Measurements from ENCODE around the gene OSBPL7.

Gene OSBPL7

DNA sequence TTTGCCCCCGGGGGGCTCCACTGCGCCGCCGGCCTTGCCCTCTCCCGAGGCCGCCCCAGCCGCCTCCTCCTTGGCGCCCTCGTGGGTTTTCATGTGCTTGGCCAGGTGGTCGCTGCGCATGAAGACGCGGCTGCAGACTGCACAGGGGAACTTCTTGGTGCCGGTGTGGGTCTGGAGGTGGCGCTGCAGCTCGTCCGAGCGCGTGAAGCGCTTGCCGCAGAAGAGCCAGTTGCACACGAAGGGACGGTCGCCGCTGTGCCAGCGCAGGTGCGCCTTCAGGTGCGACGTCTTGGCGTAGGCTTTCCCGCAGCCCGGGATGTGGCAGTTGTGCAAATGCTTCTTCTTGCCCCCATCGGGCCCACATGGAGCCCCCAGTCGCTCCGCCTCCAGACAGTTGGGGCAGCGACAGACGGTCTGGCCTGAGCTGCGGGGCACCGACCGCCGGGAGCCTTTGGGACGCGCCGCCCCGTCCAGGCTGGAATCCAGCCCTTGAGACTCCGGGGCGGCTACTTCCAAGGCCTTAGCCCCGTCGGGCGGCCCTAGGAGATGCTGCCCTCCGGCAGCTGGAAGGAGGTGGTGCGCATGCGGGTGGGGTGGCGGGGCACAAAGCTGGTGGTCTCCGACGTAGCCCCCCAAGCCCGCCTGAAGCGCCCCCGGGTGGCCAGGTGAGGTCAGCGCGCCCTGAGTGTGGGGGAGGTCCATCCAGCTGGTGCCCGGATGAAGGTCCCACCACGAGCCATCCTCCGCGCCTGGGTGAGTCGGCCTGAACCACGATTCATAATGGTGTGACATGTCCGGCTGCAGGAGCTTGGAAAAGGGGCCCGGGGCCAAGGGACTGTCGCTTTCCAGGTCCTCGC is 26.0 kb upstream of the OSBPL7 start:
- DNase-seq = peak; percentile 47

DNA sequence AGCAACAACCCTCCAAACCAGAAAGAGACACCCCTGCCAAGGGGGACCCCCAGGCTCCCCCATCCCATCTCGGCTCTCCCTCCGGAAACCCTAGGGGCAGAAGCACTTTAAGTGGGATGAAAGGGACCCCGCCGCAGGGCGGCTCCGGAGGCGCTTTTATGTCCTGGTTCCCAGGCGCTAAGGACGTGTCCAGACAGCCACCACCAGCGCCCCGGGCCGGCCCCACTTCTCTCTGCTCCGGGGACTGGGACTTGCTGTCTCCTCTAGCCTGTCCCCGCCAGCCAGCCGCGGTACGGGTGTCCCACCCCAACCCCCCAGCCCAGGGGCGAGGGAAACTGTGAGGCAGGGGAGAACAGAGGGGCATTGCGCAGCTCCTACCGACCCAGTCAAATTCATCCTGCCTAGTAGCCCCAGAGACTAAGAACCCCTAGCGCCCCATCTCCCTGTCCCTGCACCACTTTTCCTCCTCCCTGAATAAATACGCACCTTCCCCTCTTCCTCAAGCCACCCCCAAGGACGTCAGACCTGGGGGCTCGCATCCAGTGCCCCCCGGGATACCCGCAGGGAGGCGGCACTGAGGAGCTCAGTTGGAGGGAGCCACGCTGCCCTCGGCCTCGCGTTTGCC is 25.2 kb upstream of the OSBPL7 start:
- no peak for DNase-seq

DNA sequence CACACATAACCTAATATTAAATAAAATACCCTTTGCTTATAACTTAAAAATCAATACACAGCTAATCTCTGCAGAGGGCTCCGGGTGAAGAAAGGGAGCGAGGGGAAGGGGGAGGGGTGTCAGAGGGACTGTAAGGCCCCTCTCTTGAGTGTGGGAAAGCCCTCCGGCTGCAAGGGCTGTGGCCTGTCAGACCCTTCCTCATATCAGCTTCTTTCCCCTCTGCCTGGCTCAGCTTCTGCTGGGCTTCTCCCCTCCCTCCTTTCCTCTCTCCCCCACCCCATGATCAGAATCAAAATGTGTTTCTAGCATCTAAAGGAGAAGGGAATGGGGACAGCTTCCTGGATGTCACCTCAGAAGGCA is 24.1 kb upstream of the OSBPL7 start:
- DNase-seq = no peak

DNA sequence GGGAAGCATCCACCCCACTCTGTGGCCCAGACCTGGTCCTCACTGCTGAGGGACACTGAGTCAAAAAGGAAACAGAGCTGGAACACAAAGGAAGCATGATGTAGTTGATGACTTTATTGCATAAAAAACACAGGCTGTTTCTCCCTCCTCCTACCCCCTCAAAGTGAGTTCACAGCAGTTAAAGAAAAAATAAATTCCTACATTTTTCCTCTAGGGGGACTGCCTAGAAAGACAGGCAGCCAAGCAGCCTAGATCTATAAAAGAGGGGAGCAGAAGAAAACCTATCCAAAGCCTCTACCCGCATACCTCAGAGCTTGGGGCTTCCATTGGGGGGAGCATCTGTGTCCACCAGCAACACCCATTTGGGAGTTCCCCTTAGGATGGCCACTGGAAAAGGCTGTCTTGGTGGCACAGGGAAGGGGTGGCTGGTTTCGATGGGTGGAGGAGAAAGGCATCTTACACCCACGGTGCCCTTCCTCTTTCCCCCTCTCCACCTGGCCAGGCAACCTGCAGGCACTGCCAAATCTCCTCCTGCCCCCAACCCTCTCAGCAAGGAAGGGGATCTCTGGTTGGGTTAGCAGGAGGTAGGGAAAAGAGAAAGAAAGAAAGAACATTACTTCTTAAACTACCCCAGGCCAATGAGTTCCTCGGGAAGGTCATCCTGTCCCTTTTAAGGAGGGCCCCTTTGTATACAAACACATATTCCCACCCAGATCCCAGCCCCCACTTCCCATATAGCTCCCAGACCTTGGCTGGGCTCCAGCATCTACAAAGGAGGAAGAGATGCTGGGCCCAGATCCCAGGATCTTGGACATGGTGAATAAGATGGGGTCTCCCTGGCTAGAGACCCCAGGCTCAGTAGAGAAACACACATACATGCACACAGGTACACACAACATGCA is 23.5 kb upstream of the OSBPL7 start:
- DNase-seq = peak; percentile 68

DNA sequence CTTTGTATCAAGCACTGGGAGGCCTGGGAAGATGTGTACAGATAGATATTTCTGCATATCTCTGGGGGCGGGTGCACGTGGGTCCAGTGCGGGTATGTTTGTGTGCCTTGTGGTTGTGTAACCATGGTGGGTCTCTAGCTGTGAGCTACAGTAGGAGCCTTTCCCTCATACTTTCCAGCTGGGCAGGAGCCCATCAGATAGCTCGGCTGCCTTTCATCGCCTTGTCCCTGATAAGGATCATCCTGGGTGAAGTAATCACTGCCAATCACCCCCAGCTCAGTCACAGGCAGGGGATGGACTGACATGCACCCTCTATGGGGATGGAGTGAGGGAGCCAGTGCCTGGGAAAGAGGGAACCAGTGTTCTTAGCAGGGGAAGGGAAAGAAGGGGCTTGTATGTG is 22.6 kb upstream of the OSBPL7 start:
- no peak for DNase-seq

DNA sequence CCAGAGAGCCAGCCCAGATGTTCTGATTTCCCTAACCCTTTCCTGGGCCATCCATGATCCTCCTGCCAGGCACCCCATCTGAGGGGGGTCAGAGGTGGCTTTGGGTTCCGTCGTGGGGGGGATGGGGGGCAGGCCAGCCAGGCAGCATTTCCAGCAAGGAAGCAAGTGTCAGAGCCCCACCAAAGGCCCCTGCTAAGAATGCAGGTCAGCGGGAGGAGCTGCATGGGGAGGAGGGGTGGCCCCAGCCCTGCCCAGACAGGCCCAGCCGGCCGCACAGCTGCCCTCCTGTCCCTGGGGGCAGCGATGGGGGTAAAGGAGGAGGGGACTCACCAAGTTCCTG is 21.8 kb upstream of the OSBPL7 start:
- no peak for DNase-seq

DNA sequence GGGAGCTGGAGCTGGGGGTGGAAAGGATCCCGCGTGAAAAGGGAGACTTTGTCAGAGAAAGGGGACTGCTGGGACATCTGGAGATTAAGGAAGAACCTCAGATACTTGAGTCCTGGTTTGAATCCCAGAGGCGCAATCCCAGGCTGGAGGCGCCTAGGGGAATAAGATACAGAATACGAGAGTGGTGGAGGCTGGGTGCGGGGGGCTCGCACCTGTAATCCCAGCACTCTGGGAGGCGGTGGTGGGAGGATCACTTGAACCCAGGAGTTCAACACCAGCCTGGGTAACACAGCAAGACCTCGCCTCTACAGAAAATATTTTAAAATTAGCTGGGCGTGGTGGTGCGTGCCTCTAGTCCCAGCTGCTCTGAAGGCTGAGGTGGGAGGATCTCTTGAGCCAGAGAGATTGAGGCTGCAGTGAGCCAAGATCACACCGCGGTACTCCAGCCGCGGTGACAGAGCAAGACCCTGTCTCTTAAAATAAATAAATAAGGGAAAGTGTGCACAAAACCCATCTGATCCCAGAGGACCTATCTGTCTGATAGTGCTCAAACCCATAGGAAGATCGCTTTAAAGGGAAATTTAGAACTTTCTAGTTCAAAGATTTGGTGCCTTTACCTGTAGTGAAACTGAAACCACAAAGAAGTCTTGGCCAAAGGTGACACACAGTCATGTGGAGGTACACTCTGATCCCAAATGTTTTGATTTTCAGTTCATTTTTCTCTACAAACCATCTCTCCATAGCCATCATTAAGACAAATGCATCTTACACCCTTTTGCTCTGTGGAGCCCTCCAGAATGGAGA is 20.1 kb upstream of the OSBPL7 start:
- no peak for DNase-seq

DNA sequence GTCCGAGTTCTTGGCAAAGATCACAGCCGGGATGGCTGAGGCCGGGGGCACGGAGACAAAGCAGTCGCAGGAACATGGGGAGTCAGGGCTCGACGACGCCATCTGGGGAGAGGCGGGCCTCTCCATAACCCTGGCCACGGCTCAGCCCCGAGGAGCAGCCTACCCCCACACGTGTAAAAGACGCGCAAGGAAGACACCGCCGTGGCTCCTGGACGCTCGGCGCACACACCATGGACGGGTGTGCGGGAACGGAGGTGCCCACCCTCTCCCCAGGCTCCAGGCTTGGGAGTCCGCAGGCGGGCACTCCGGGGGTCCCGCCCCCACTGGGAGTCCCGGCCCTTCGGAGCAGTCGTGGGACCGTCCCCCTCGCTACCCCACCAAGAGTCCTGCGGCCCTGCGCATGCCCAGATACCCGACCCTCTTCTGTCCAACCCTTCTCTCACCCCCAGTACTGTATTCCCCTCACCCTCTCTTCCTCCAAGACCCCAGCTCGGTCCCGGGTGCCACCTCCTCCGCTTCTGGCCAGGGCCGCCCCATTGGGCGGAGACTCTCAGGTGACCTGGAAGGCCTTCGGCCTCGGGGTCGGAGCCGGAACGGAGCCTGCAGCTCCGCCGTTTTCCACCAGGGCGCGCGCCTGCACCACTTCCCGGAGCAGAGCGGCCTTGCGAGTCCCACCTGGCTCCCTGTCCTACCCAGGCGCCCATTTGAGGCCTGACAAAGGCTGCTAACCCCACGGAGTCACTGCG is 19.3 kb upstream of the OSBPL7 start, which contains the start of gene SCRN2:
SCRN2 (minus strand) TSS at position 532 of the 746 bp plus-strand sequence; CDS start at position 102, 430 bp downstream.
- peak; percentile 91 for DNase-seq

DNA sequence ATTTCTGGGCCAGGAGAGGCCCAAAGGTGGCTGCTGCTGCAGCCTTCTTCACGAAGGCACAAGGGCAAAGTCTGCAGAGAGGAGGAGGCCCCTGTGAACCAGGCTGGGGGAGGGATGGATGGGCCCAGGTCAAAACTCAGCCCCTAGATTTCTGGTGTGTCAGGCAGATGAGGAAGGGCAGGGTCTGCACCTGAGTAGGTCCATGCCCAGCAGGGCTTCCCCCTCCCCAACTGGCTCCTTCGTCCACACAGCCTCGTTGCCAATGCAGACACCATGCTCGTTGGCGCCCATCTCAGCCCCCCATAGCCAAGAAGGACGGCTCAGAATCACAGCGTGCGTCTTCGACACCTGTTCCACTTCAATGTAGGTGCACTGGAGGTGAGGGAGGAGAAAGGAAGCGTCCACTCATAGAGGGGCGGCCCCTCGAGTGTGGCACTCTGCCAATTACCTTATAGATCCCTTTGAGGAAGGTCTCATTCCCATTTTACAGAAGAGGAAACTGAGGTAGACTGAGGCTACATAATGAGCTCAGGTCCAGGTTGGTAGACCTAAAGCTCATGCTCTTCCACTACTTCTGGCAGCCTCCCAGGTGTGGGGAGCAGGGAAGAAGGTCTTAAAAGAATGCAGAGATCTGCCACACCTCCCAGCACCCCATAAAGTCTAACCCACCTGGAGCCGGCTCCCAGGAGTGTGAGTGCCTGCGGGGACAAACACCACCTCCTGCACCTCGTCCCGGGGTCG is 18.6 kb upstream of the OSBPL7 start:
- no peak for DNase-seq

DNA sequence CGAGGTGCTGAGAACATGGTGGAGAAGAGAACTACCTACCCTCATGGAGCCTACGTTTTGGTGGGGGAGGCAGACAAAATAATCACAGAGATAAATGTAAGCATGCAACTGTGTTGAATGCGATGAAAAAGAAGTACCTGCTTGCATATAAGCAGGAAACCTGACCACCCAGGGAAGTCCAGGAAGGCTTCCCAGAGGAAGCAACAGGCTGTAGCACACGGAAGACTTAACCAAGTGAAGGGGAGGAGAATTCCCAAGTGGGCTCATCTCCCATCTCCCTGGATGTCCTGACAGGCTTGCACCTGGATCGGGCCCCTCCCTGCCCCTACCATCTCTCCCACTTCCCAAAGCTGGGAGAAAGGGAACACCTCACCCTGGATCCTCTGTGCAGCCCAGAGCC is 17.5 kb upstream of the OSBPL7 start:
- DNase-seq = no peak

DNA sequence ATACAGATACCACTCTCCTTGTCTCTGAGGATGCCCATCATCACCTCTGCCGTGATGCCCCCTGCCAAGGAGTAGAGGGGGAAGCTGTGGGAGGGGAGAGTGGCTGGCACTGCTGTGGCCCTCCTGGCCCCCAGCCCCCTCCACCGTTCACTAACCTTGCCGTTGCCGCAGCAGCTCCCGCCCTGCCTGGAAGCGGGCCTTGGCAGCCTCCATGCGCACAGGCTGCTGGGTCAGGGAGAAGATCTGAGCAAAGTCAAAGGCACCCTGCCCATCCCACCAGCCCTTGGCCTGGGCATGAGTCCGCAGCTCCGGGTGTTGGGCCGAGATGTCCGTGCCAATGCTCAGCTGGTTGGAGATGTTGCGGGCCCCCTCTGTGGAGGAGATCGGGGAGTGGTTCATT is 17.0 kb upstream of the OSBPL7 start:
- no peak for DNase-seq

DNA sequence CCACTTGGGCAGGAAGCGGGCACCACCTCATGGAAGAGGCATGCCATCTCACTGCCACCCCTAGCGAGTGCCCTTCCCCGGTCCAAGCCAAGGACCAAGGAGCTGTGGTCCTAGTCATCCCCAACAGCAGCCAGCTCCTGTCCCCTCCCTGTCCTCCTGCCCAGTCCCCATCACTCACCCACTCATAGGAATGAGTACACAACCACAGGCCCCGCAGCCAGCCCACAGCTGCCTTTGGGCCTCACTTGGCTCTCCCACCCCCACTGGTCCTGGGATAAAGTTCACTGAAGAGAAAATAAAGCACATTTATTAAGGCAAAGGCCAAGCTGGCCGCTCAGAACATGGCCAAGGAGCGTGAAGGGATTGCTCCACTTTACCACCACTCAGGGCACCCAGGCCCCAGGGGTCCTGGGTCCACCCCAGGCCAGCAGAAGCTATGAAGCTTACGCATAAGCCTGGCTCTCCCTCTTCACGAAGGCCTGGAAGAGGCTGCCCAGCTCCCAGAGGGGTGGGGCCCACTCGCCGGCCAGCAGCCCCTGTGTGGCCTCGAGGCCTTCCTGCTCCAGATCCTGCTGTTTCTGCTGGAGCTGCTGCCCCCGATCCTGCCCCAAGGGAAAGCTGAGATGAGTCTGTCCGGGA is 15.9 kb upstream of the OSBPL7 start:
- DNase-seq = no peak

DNA sequence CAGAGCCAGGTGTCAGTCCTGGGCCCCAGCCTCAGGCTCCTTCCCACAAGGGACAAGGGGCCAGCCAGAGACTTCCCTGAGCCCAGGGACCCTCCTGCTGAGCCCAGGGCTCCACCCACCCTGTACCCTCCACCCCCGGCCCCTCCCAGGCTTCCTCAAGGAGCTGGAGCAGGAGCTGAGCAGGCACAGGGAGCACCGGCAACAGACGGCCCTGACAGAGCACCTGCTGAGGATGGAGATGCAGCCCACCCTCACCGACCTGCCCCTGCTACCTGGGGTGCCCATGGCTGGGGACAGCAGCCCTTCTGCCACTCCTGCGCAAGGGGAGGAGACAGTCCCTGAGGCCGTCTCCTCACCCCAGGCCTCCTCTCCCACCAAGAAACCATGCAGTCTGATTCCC is 15.0 kb upstream of the OSBPL7 start:
- no peak for DNase-seq

DNA sequence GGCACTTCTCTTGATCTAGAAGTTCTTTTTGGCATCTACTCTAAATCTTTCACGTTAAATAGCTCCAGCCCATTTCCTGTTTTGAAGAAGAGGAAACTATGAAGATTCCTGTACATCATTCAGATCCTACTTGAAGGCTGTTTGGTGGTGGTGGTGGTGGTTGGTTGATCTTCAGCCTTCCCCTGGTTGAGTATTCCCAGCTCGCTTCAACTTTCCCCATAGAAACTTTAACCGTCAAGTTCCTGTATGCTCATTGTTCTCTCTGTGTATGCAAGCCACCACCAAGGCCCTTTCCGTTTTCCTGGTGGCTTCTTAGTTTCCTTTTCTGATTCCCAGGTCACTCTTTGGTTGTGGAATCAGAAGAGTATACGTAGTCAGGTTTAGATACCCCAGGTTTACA is 13.2 kb upstream of the OSBPL7 start:
- DNase-seq = no peak

DNA sequence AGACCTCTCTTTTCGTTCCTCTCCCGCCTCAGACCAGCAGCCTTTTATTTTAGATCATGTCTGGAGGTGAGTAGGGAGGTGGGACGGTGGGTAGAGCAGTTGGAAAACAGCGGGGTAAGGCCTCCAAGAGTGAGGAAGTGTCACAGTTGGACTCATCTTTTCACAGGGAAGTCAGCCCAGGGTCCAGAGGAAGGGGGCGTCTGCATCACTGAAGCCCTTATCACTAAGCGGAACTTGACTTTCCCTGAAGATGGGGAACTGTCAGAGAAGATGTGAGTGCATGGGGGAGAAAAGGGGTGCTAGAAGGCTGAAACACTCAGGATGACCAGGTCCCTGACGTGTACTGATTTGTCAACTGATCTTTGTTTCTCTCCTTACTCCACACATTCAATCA is 10.3 kb upstream of the OSBPL7 start:
- DNase-seq = no peak

DNA sequence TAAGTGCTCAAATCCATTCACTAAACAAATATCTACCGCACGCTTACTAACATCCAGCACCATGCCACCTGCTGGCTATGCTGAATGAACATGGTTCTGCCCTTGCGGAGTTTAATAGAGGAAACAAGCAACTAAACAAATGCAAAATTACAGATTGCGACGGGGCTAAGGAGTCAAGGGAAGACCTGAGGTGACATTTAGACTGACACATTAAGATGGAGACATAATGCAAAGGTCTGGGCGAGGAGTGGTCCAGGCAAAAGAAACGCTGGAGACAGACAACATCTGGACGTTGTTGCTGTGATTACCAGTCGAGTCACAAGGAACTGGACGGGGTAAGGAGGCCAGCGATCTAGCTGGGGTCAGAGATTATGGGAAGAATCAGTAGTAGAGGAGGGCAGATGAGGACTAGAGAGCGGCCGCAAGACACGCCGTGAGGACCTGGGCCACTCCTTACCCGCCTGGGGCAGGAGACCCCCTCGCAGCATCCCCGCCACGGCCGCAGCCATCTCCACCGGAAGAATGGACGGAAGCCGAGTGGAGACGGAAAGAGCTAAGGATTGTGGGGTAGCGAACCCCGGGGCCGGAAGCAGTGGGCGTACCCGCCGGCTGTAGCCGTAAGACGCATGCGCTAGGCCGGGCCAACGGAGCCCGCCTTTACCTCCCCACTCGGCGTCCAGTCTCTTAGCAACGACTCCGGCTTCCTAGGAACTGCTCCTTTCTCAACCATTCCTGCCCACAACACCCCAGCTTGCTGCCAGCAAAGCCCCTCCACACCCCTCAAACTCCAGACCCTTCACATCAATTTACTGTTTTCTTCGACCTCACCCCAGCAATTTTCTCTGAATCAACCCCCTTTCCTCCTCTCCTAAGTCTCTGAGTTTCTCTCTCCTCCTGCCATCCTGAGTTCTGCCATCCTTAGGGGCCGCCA is 9.7 kb upstream of the OSBPL7 start, which contains the start of the genes LRRC46 and MRPL10:
LRRC46 (plus strand) TSS at position 668 of the 931 bp plus-strand sequence. CDS start 320 bp downstream, outside the sequence.
MRPL10 (minus strand) TSS at position 539 of the 931 bp plus-strand sequence; CDS start at position 509, 30 bp downstream.
- peak; percentile 97 for DNase-seq

DNA sequence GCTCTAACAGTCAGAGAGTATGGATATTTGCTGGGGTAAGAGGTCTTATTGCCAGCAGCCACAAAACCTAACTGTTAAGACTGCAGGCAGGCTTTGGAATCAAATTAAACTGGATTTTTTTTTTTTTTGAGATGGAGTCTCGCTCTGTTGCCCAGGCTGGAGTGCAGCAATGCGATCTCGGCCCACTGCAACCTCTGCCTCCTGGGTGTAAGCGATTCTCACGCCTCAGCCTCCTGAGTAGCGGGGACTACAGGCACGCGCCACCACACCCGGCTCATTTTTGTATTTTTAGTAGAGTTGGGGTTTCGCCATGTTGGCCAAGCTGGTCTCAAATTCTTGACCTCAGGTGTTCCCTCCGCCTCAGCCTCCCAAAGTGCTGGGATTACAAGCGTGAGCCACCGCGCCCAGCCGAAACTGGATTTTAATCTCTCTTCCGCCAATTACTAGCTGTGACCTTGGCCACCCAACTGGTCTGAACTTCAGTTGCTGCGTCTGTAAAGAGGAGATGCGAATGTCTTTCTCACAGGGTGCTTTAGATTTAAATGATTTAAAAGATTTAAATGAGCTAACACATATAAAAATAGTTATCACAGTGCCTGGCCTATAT is 8.9 kb upstream of the OSBPL7 start:
- DNase-seq = no peak

DNA sequence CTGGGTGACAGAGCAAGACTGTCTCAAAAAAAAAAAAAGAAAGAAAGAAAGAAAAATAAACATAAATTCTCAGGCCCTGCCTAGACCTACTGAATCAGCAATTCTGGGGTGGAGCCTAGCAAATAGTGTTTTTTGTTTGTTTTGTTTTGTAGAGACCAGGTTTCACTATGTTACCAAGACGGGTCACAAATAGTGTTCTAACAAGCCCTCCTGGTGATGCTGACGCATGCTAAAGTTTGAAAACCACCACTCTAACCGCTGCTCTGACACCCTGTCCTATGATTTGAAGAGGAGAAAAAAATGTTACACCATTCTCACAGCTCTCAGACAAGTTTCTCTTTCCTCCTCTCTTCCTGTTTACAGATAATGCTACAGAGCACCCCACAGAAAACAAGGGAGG is 8.3 kb upstream of the OSBPL7 start:
- DNase-seq = no peak

DNA sequence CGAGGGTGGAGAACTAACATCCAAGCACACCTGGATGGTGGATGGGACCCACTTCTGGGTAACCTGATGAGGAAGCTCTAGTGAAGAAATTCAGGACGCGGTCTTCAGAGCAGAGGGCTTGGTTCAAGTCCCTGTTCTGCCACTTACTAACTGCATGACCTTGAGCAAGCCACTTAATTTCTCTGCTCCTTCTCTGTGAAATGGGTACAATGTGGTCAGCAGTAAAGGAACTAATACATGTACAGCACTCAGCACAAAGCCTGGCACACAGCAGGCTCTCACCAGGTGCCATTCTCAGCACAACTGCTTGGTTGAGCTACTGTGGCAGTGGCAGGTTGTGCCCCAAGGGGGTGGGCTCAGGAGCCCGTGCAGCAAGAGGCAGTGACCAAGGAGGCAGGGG is 1.9 kb upstream of the OSBPL7 start:
- no peak for DNase-seq
